HepG2 (cell line): ENCODE data around the gene MRPS10. TPM values are rescaled to one million over a fixed set of nuclear protein-coding genes. Genes with fewer than 3 reads are reported as not detected.

Source experiments
- AGO2 ChIP-seq: fragments of 200-400 bp; formaldehyde crosslinking; optimal IDR thresholded peaks from 2 replicates; pipeline ENCODE3; 2017; ENCODE audit warnings: mild to moderate bottlenecking, low read depth, low read length, moderate library complexity
- CHD2 ChIP-seq: IDR thresholded peaks from 2 replicates; pipeline ENCODE4 v1.6.1; 2011; ENCODE audit warnings: low read depth, low read length, improper control_type of control experiment
- PCBP2 ChIP-seq: fragments of 200-400 bp; formaldehyde crosslinking; optimal IDR thresholded peaks from 2 replicates; pipeline ENCODE3; 2018; ENCODE audit warnings: low read length, low read depth; ENCODE audit not compliant: poor library complexity, severe bottlenecking
- TSC22D2 ChIP-seq: sonication (generic); formaldehyde crosslinking; IDR thresholded peaks from 2 replicates; pipeline ENCODE4 v1.5.1; 2020; ENCODE audit warnings: missing genetic modification reagents, mild to moderate bottlenecking, borderline replicate concordance
- ZMYM4 ChIP-seq: sonication (generic); formaldehyde crosslinking; IDR thresholded peaks from 2 replicates; pipeline ENCODE4 v1.8.1; 2023; ENCODE audit warnings: mild to moderate bottlenecking, missing genetic modification reagents
- ZNF431 ChIP-seq: sonication (generic); formaldehyde crosslinking; IDR thresholded peaks from 2 replicates; pipeline ENCODE4 v1.9.0; 2022; ENCODE audit warnings: missing genetic modification reagents, low read depth, mild to moderate bottlenecking, borderline replicate concordance
- polyA plus RNA-seq, 8 experiments: library from polyadenylated mRNA; depleted of rRNA in 3 of 8; stranded (reverse) in 7 of 8; unstranded in 1 of 8; fragments of >200 nt; fragmentation: Illumina TruSeq in 4 of 8; extraction: Trizol in 4 of 8; gene quantifications; 2 replicates each; pipeline versions ENCODE4 v1.2.1 to v1.2.3, GENCODE V29; 2011 to 2016; ENCODE audit warnings: low read depth in 4 of 8, missing spikeins in 1 of 8, mixed read lengths in 1 of 8; ENCODE audit not compliant: insufficient read depth in 1 of 8
- total RNA-seq, 5 experiments: library from RNA; depleted of rRNA; stranded (reverse); fragments of >200 nt; fragmentation: Illumina TruSeq; extraction: Trizol; gene quantifications; 2 replicates each; pipeline ENCODE4 v1.2.3, GENCODE V29; 2016; ENCODE audit warnings: low read depth in 1 of 5
- TF ChIP-seq, protein P1 (sequence below): fragments of 450-650 bp; IDR thresholded peaks from 2 replicates; pipeline ENCODE4 v1.6.1; 2017
- TF ChIP-seq, protein P2 (sequence below): sonication (generic); formaldehyde crosslinking; IDR thresholded peaks from 2 replicates; pipeline ENCODE4 v1.5.0; 2020; ENCODE audit warnings: mild to moderate bottlenecking, missing genetic modification reagents, borderline replicate concordance
- TF ChIP-seq, protein P3 (sequence below): sonication (generic); formaldehyde crosslinking; IDR thresholded peaks from 2 replicates; pipeline ENCODE4 v1.5.0; 2020; ENCODE audit warnings: mild to moderate bottlenecking, missing genetic modification reagents, borderline replicate concordance

Gene MRPS10
- total and polyA plus RNA-seq, 2 of the 13 experiments (the other 11 are each of a cell fraction or from before 2014, with no cell fraction given) = 31.7 to 54.6 TPM

DNA sequence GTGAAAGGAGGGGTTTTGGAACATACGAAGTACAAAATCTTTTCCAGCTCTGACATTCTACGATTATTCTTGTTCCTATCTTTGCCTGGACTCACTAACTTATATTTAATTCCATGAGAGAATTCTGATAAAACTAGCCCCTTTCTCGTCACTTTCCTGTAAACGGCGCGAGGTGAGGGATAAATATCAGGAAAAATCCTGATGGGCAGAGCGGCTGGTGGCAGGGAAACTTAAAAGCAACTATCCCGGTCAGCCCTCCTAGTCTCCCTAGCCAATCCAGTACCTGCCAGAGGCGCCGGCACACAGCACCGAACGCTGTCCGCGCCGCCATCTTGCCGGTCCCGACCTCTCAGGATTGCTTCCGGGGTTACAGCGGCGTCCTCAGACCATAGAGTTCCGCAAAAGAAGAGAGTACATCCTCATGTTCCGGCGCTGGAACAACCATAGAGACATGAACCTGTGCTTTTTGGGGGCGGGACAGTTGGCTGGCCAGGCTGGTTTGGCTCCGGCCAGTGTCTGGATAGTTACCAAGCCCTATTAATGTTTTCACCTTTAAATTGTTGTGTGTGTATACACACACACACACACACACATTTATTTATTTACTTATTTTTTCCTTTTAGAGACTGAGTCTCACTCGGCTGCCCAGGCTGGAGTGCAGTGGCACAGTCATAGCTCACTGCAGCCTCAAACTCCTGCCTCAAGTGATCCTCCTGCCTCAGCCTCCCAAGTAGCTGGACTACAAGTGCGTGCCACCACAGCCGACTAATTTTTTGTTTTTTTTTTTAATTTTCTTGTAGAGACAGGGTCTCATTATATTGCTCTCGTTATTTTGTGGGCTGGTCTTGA, at the start of gene MRPS10 (continued):
- peak; percentile 26; the same call in 1 of the 2 replicates for TF ChIP-seq CHD2
- peak; percentile 32; the same call in 1 of the 2 replicates for TF ChIP-seq ZNF431 (CRISPR knock-in tag)
- TF ChIP-seq, protein P1, sequence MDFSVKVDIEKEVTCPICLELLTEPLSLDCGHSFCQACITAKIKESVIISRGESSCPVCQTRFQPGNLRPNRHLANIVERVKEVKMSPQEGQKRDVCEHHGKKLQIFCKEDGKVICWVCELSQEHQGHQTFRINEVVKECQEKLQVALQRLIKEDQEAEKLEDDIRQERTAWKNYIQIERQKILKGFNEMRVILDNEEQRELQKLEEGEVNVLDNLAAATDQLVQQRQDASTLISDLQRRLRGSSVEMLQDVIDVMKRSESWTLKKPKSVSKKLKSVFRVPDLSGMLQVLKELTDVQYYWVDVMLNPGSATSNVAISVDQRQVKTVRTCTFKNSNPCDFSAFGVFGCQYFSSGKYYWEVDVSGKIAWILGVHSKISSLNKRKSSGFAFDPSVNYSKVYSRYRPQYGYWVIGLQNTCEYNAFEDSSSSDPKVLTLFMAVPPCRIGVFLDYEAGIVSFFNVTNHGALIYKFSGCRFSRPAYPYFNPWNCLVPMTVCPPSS = no peak
- no peak for TF ChIP-seq AGO2
- TF ChIP-seq ZMYM4 (CRISPR knock-in tag) = peak; percentile 85; the same call in 1 of the 2 replicates
- no peak for TF ChIP-seq PCBP2
- TF ChIP-seq, protein P2, sequence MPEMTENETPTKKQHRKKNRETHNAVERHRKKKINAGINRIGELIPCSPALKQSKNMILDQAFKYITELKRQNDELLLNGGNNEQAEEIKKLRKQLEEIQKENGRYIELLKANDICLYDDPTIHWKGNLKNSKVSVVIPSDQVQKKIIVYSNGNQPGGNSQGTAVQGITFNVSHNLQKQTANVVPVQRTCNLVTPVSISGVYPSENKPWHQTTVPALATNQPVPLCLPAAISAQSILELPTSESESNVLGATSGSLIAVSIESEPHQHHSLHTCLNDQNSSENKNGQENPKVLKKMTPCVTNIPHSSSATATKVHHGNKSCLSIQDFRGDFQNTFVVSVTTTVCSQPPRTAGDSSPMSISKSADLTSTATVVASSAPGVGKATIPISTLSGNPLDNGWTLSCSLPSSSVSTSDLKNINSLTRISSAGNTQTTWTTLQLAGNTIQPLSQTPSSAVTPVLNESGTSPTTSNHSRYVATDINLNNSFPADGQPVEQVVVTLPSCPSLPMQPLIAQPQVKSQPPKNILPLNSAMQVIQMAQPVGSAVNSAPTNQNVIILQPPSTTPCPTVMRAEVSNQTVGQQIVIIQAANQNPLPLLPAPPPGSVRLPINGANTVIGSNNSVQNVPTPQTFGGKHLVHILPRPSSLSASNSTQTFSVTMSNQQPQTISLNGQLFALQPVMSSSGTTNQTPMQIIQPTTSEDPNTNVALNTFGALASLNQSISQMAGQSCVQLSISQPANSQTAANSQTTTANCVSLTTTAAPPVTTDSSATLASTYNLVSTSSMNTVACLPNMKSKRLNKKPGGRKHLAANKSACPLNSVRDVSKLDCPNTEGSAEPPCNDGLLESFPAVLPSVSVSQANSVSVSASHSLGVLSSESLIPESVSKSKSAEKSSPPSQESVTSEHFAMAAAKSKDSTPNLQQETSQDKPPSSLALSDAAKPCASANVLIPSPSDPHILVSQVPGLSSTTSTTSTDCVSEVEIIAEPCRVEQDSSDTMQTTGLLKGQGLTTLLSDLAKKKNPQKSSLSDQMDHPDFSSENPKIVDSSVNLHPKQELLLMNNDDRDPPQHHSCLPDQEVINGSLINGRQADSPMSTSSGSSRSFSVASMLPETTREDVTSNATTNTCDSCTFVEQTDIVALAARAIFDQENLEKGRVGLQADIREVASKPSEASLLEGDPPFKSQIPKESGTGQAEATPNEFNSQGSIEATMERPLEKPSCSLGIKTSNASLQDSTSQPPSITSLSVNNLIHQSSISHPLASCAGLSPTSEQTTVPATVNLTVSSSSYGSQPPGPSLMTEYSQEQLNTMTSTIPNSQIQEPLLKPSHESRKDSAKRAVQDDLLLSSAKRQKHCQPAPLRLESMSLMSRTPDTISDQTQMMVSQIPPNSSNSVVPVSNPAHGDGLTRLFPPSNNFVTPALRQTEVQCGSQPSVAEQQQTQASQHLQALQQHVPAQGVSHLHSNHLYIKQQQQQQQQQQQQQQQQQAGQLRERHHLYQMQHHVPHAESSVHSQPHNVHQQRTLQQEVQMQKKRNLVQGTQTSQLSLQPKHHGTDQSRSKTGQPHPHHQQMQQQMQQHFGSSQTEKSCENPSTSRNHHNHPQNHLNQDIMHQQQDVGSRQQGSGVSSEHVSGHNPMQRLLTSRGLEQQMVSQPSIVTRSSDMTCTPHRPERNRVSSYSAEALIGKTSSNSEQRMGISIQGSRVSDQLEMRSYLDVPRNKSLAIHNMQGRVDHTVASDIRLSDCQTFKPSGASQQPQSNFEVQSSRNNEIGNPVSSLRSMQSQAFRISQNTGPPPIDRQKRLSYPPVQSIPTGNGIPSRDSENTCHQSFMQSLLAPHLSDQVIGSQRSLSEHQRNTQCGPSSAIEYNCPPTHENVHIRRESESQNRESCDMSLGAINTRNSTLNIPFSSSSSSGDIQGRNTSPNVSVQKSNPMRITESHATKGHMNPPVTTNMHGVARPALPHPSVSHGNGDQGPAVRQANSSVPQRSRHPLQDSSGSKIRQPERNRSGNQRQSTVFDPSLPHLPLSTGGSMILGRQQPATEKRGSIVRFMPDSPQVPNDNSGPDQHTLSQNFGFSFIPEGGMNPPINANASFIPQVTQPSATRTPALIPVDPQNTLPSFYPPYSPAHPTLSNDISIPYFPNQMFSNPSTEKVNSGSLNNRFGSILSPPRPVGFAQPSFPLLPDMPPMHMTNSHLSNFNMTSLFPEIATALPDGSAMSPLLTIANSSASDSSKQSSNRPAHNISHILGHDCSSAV (CRISPR knock-in tag) = 0 out of 2 replicates have a peak, but pooled peaks have one; percentile 55
- no peak for TF ChIP-seq TSC22D2 (CRISPR knock-in tag)
- TF ChIP-seq, protein P3, sequence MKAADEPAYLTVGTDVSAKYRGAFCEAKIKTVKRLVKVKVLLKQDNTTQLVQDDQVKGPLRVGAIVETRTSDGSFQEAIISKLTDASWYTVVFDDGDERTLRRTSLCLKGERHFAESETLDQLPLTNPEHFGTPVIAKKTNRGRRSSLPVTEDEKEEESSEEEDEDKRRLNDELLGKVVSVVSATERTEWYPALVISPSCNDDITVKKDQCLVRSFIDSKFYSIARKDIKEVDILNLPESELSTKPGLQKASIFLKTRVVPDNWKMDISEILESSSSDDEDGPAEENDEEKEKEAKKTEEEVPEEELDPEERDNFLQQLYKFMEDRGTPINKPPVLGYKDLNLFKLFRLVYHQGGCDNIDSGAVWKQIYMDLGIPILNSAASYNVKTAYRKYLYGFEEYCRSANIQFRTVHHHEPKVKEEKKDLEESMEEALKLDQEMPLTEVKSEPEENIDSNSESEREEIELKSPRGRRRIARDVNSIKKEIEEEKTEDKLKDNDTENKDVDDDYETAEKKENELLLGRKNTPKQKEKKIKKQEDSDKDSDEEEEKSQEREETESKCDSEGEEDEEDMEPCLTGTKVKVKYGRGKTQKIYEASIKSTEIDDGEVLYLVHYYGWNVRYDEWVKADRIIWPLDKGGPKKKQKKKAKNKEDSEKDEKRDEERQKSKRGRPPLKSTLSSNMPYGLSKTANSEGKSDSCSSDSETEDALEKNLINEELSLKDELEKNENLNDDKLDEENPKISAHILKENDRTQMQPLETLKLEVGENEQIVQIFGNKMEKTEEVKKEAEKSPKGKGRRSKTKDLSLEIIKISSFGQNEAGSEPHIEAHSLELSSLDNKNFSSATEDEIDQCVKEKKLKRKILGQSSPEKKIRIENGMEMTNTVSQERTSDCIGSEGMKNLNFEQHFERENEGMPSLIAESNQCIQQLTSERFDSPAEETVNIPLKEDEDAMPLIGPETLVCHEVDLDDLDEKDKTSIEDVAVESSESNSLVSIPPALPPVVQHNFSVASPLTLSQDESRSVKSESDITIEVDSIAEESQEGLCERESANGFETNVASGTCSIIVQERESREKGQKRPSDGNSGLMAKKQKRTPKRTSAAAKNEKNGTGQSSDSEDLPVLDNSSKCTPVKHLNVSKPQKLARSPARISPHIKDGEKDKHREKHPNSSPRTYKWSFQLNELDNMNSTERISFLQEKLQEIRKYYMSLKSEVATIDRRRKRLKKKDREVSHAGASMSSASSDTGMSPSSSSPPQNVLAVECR = peak; percentile 84; the same call in 1 of the 2 replicates
